DOHH2 (cell line): ENCODE data around the gene FAM83E.

Experiments used
- H3F3A ChIP-seq: fragments of 200-600 bp; sonication (generic), shearing (Covaris generic); 2 replicates; pipeline ENCODE4 v1.6.0; 2016; ENCODE audit warnings: antibody characterized with exemption, mild to moderate bottlenecking; ENCODE audit not compliant: control insufficient read depth, insufficient read depth
- H3K27ac ChIP-seq: fragments of 200-600 bp; sonication (generic); 2 replicates; pipeline ENCODE4 v1.5.1; 2014; ENCODE audit warnings: low read depth, mild to moderate bottlenecking, low read length, moderate library complexity
- H3K27me3 ChIP-seq: fragments of 200-600 bp; sonication (generic); 2 replicates; pipeline ENCODE4 v1.6.1; 2014; ENCODE audit warnings: mild to moderate bottlenecking, low read length, mixed read lengths; ENCODE audit not compliant: control insufficient read depth
- H3K36me3 ChIP-seq: fragments of 200-600 bp; sonication (generic); 2 replicates; pipeline ENCODE4 v1.6.1; 2014; ENCODE audit warnings: mild to moderate bottlenecking, low read length, moderate library complexity, mixed read lengths; ENCODE audit not compliant: control insufficient read depth
- H3K4me1 ChIP-seq: fragments of 200-600 bp; sonication (generic); 2 replicates; pipeline ENCODE4 v1.6.1; 2014; ENCODE audit warnings: mild to moderate bottlenecking, low read length, mixed read lengths; ENCODE audit not compliant: control insufficient read depth
- H3K4me2 ChIP-seq: fragments of 200-600 bp; sonication (generic); 2 replicates; pipeline ENCODE4 v1.6.0; 2014; ENCODE audit warnings: mild to moderate bottlenecking, low read length, moderate library complexity
- H3K4me3 ChIP-seq: fragments of 200-600 bp; sonication (generic); 2 replicates; pipeline ENCODE4 v1.5.1; 2014; ENCODE audit warnings: mild to moderate bottlenecking, low read length, mixed read lengths
- H3K79me2 ChIP-seq: fragments of 200-600 bp; sonication (generic); 2 replicates; pipeline ENCODE4 v1.6.1; 2014; ENCODE audit warnings: mild to moderate bottlenecking, low read length, mixed read lengths; ENCODE audit not compliant: control insufficient read depth
- H3K9me2 ChIP-seq: fragments of 200-600 bp; sonication (generic); replicated peaks from 2 replicates; pipeline ENCODE4 v1.6.1; 2014; ENCODE audit warnings: mild to moderate bottlenecking, low read length, mixed read lengths; ENCODE audit not compliant: control insufficient read depth
- H3K9me3 ChIP-seq: fragments of 200-600 bp; sonication (generic); 2 replicates; pipeline ENCODE4 v1.6.1; 2014; ENCODE audit warnings: antibody characterized with exemption, low read length, mixed read lengths; ENCODE audit not compliant: control insufficient read depth, insufficient read depth
- H4K20me1 ChIP-seq: fragments of 200-600 bp; sonication (generic); 2 replicates; pipeline ENCODE4 v1.6.0; 2014; ENCODE audit warnings: low read depth, mild to moderate bottlenecking, antibody characterized with exemption, low read length, moderate library complexity; ENCODE audit not compliant: control insufficient read depth, insufficient read depth
- CTCF ChIP-seq: fragments of 200-600 bp; sonication (generic); IDR thresholded peaks from one replicate; pipeline ENCODE4 v1.5.1; 2014; ENCODE audit warnings: antibody characterized with exemption, mild to moderate bottlenecking, low read depth, low read length; ENCODE audit not compliant: poor library complexity, severe bottlenecking
- EZH2phosphoT487 ChIP-seq: fragments of 200-600 bp; sonication (generic); IDR thresholded peaks from 2 replicates; pipeline ENCODE4 v1.6.1; 2017; ENCODE audit warnings: borderline replicate concordance, mild to moderate bottlenecking, antibody characterized with exemption, low read length, moderate library complexity, mixed read lengths

FAM83E gene

GRCh38 chr19:48641850-48642249 is 27.0 kb upstream of the FAM83E start:
- Histone ChIP-seq H3F3A (peaks cover 13% of the 10 kb centered on the region), H3K4me1 (peaks cover 42% of the 10 kb centered on the region), H3K27ac (no peak overlapping the region), H4K20me1 (no peaks in the 10 kb centered on the region), H3K27me3 (no peaks in the 10 kb centered on the region), H3K9me3 (no peaks in the 10 kb centered on the region), H3K9me2 (no peaks in the 10 kb centered on the region), H3K4me2 (no peak overlapping the region), H3K4me3 (no peak overlapping the region), H3K79me2 (no peaks in the 10 kb centered on the region), H3K36me3 (0 out of 2 replicates have a peak, but pooled peaks cover 4% of the 10 kb centered on the region)
- no peak for TF ChIP-seq EZH2phosphoT487
- no peak for TF ChIP-seq CTCF

- Histone ChIP-seq H3K27ac (no peak overlapping the region), H3K9me3 (no peaks in the 10 kb centered on the region), H3F3A (peaks cover 18% of the 10 kb centered on the region), H4K20me1 (no peaks in the 10 kb centered on the region), H3K4me1 (peaks cover 43% of the 10 kb centered on the region), H3K9me2 (no peaks in the 10 kb centered on the region), H3K27me3 (no peaks in the 10 kb centered on the region), H3K36me3 (0 out of 2 replicates have a peak, but pooled peaks cover 4% of the 10 kb centered on the region), H3K4me3 (no peak overlapping the region), H3K4me2 (no peak overlapping the region), H3K79me2 (peaks cover 15% of the 10 kb centered on the region)
- no peak for TF ChIP-seq CTCF
- TF ChIP-seq EZH2phosphoT487: no peak
Measured at GRCh38 chr19:48639483-48640375, 24.9 kb upstream of the FAM83E start.

- H3F3A ChIP-seq: peaks cover 18% of the 10 kb centered on the region
- H3K27ac ChIP-seq: peak overlapping the region; percentile 96
- no peaks in the 10 kb centered on the region for H3K9me3 ChIP-seq
- no peaks in the 10 kb centered on the region for H4K20me1 ChIP-seq
- 0 out of 2 replicates have a peak, but pooled peaks cover 4% of the 10 kb centered on the region for H3K36me3 ChIP-seq
- peak overlapping the region; percentile 92 for H3K4me2 ChIP-seq
- H3K9me2 ChIP-seq: no peaks in the 10 kb centered on the region
- H3K4me1 ChIP-seq: peaks cover 44% of the 10 kb centered on the region
- peaks cover 20% of the 10 kb centered on the region for H3K79me2 ChIP-seq
- TF ChIP-seq CTCF (no peak), EZH2phosphoT487 (no peak)
- peak overlapping the region; percentile 78 for H3K4me3 ChIP-seq
- no peaks in the 10 kb centered on the region for H3K27me3 ChIP-seq
Measured at GRCh38 chr19:48638831-48639381, 24.0 kb upstream of the FAM83E start.
